Ramos (cell line): ENCODE measurements around the gene ATAD2B.

Experiments used
- in situ Hi-C: fragments of 300-500 bp; cut with MboI; formaldehyde crosslinking; loops from one replicate; pipeline ENCODE4 v1.14.3; 2022; ENCODE audit warnings: low sequenced_read_pairs; ENCODE audit not compliant: unreplicated experiment

The ATAD2B gene

DNA sequence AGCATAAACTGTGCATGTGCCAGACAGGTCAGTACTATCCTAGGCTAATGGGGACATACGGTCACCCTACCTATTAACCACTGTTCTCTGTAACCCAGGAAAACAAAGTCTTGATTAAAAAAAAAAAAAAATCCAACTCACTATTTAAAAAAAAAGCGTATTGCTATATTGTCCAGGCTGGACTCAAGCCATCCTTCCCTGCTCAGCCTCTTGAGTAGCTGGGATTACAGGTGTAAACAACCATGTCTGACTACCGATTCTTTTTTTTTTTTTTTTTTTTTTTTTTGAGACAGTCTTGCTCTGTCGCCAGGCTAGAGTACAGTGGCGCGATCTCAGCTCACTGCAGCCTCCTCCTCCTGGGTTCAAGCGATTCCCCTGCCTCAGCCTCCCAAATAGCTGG lies 11.6 kb downstream of the ATAD2B start:
- in situ Hi-C loops = no loop called here

DNA sequence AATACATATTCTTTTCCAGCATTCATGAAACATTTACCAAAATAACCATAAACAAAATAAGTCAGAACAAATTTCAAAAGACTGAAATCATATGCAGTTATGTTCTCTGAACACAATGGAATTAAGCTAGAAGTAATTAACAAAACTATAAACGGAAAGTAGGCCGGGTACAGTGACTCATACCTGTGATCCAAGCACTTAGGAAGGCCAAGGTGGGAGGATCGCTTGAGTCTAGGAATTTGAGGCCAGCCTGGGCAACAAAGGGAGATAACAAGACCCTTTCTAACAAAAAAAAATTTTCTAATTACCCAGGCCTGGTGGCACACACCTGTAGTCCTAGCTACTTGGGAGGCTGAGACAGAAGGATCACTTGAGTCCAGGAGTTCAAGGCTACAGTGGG lies 14.9 kb downstream of the ATAD2B start:
- in situ Hi-C loops = no loop called here

- in situ Hi-C loops = no loop called here
Measured at GRCh38 chr2:23905155-23905554, 21.8 kb downstream of the ATAD2B start.

DNA sequence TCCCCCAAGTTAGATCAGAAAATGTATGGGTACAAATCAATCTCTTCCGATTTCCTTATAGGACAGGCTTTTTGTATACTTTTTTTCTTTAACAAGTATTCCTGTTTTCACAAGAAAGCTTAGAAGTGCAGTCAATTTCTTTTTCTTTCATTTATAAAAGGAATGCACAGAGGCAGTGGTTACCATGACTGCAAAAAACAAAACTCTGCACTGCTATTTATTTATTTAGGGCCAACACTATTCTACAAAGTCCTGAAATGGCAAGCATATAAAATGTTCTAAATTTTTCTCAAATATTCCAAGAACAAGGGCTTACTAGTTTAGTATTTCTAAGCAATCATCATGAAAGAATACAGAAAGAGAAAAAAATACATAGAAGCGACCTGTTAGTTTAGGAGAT lies 22.2 kb downstream of the ATAD2B start:
- in situ Hi-C loops = no loop called here

- in situ Hi-C loops = no loop called here
Measured at GRCh38 chr2:23904215-23904614, 22.7 kb downstream of the ATAD2B start.

GRCh38 chr2:23903034-23903433 lies 23.9 kb downstream of the ATAD2B start:
- in situ Hi-C loops = no loop called here

GRCh38 chr2:23901966-23902846 lies 24.7 kb downstream of the ATAD2B start:
- in situ Hi-C loops = no loop called here

GRCh38 chr2:23900541-23901322 lies 26.2 kb downstream of the ATAD2B start:
- in situ Hi-C loops = no loop called here

DNA sequence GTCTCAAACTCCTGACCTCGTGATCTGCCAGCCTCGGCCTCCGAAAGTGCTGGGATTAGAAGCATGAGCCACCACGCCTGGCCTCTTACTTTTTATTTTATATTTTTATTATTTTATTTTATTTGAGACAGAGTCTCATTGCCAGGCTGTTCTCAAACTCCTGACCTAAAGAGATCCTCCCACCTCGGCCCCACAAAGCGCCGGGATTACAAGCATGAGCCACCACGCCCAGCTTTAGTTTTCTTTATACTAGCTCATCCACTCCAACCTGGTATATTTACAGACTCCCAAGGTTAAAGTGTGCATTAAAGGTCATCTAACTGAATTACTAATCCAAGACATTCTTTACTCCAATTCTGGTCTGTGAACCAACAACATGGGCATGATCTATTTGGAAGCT lies 26.8 kb downstream of the ATAD2B start:
- in situ Hi-C loops = no loop called here

DNA sequence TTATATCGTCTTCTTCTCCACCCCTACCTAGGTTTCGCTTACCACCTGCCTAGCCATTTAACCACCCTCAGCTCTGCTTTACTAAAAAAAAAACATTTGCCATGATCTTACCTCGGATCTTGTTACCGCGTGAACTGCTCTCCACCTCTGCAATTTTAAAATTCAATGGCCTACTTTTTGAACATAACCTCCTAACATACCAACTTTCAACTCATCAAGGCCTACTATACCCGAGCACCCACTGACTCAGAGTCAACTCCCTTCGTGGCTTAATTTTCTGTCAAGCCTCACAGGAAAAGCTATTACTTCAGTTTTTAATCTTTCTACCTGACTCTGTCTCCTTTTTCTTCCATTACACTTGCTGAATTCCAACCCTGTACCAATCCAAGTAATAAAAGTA lies 55.7 kb downstream of the ATAD2B start:
- in situ Hi-C loops = no loop called here

DNA sequence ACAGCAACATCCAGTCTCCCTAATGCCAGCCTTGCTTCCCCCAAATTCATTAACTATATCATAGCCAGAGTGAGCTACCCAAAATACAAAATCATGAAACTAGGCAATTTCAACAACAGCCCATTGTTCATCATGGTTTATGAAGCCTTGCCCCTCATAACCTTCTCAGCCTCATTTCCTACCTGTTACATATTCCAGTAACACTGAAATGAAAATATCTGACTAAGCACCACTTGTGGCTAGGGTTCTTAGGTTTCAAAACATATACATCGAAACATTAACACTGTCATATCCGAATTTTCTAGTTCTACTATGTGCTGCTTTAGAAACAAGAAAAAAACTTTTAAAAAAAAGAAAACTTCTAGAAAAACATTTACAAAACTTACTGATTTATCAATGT lies 59.5 kb downstream of the ATAD2B start:
- in situ Hi-C loops = no loop called here

- in situ Hi-C loops = no loop called here
Measured at GRCh38 chr2:23862716-23863426, 64.1 kb downstream of the ATAD2B start.

DNA sequence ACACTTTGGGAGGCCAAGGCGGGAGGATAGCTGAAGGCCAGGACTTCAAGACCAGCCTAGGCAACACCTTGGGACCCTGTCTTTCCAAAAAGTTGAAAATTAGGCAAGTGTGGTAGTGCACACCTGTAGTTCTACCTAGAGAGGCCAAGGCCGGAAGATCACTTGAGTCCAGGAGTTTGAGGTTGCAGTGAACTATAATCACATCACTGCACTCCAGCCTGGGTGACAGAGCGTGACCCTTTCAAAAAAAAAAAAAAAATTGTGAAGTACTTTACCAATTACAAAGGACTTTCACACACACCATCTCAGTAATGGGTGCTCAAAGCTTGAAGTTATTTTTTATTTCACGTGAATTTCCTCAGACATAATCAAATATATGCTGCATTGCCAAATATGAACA lies 65.0 kb downstream of the ATAD2B start:
- in situ Hi-C loops = no loop called here

DNA sequence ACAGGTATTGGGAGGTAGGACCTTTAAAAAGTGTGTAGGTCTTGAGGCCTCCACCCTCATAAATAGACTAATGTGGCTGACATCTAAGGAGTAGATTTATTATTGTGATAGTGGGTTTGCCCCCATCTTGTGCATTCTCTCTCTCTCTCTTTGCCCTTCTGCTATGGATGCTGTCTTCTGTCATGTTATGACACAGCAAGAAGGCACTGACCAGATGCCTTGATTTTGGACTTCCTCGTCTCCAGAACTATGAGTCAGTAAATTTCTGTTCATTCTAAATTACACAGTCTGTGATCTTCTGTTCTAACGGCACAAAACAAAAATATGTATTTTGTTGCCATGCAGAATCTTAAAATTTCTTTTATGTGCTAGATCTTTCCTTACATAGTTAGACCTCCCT lies 66.9 kb downstream of the ATAD2B start:
- in situ Hi-C loops = no loop called here

DNA sequence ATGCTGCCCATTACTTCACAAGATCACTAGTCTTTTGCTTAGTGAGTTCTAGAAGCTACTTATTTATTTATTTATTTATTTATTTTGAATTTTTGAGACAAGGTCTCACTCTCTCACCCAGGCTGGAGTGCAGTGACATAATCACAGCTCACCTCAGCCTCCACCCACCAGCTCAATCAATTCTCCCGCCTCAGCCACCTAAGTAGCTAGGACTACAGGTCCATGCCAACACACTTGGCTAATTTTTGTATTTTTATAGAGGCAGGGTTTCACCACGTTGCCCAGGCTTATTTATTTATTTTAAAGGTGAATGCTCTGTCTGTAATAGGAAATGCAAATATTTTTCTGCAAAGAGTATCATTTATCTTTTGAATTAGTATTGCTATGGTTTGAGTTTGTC lies 67.7 kb downstream of the ATAD2B start:
- in situ Hi-C loops = no loop called here

DNA sequence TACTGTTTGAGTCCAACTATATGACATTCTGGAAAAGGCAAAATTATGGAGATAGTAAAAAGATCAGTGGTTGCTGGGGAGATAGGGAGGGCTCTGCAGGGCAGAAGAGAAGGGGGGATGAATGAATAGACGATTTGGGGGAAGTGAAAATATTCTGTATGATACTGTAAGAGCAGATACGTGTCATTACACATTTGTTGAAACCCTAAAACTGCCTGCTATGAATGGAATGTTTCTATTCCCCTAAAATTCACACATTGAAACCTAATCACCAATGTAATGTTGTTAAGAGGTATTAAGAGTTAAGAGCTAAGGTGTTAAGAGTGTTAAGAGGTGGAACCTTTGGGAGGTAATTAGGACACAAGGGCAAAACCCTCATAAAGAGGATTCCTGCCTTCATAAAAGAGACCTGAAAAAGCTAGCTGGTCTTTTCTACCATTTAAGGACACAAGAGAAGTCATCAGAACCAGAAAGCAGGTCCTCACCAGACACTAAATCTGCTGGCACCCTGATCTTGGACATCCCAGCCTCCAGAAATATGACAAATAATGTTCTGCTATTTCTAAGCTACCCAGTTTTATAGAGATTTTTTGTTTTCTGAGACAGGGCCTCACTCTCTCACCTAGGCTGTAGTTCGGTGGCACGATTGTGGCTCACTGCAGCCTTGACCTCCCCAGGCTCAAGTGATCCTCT lies 76.2 kb downstream of the ATAD2B start:
- in situ Hi-C loops = no loop called here

DNA sequence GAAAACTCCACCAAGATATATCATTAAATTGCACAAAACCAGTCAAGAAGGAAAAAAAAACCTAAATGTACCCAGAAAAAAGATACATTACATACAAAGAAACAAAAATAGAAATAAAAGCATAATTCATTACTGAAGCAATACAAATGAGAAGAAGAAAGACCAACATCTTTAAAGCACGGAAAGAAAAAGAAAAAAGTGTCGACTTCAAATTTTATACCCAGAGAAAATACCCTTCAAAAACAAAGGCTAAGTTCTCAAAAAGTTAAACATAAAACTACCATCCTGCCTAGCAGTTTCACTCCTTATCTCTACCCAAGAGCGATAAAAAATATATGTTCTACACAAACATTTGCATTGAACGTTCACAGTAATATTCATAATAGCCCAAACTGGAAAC lies 82.0 kb downstream of the ATAD2B start:
- in situ Hi-C loops = no loop called here

DNA sequence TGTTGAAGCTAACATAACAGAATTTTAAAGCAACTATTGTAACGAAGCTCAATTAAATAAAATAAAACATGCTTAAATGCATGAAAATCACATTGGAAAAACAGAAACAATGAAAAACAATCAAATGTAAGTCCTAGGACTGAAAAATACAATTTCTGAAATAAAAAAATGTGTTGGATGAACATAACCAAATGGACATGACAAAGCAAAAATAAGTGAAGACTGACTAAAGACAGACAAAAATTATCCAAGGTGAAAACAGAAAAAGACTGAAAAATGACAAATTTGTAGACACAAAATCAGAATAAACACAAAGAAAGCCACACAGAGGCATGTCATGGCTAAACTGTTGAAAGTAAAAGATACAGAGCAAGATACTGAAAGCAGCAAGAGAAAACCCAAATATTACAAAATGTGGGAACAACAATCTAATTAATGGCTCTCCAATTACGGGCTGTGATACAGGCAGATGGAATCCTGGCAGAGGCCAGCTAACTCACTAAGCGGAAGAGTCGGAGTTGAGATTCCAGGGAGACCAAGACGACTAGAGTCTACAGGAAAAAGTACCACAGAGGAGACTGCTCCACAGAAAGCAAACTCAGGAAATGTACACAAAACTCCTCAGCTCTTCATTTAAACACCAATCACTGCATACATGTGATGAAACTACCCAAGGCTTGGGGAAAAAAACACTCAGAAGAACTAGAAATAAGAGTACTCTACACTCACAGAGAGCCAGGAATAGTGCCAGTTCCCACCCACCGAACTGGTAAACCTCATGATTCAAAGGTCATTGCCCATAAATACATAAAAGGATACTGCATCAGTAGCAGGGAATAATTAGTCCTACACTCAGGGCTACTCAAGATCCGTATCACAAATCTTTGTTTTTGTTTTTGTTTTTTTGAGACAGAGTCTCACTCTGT lies 83.6 kb downstream of the ATAD2B start:
- in situ Hi-C loops = no loop called here

GRCh38 chr2:23839919-23840578 lies 86.9 kb downstream of the ATAD2B start:
- in situ Hi-C loops = no loop called here
